Ovary (tissue), 9 donors: Measurements from ENCODE around the gene PHOSPHO2. TPM values are rescaled to one million over a fixed set of nuclear protein-coding genes. Genes with fewer than 3 reads are reported as not detected.

ENCODE experiments used
- DNase-seq, 5 donors: peaks; one replicate each; pipeline ENCODE4 v3.0.0-alpha.2; 2019 to 2020
- H3K27ac ChIP-seq, 2 donors: fragments of 200-600 bp; one replicate each; pipeline versions ENCODE4 v1.5.1 to v1.8.0; 2019 to 2022
- H3K27me3 ChIP-seq: fragments of 200-600 bp; one replicate; pipeline ENCODE4 v1.8.0; 2022
- H3K36me3 ChIP-seq: fragments of 200-600 bp; sonication (generic); one replicate; pipeline ENCODE4 v1.5.1; 2019
- H3K4me1 ChIP-seq: one replicate; pipeline ENCODE4 v1.8.1; 2013; ENCODE audit warnings: mild to moderate bottlenecking, moderate library complexity; ENCODE audit not compliant: insufficient read depth
- H3K4me3 ChIP-seq: fragments of 200-600 bp; sonication (generic); one replicate; pipeline ENCODE4 v1.5.1; 2017
- H3K9me3 ChIP-seq, 2 donors: fragments of 200-600 bp in 1 of 2; sonication (generic) in 1 of 2; one replicate each; pipeline versions ENCODE4 v1.5.1 to v1.8.1; 2013 to 2019; ENCODE audit warnings: mild to moderate bottlenecking in 1 of 2, moderate library complexity in 1 of 2
- EP300 ChIP-seq: sonication (generic); formaldehyde crosslinking; IDR thresholded peaks from one replicate; pipeline ENCODE4 v1.6.1; 2017; ENCODE audit warnings: antibody characterized with exemption
- POLR2A ChIP-seq: fragments of 450-650 bp; IDR thresholded peaks from one replicate; pipeline ENCODE4 v1.6.1; 2017; ENCODE audit warnings: antibody characterized with exemption, mild to moderate bottlenecking, moderate library complexity
- WGBS, 3 donors: extraction: QIAGEN DNeasy Blood & Tissue Kit in 1 of 3; methylation state at CpG; one replicate each; pipeline versions ENCODE4 v1.1.5 to v1.1.7; 2013 to 2017; 5-methylcytosine and 5-hydroxymethylcytosine counted together
- intact Hi-C, 4 donors: fragments of 100-400 bp; cut with DNase I; formaldehyde crosslinking; loops; one replicate each; pipeline versions ENCODE4 v1.11.0 to v1.15.1; 2022 to 2023
- polyA plus RNA-seq, 2 donors: library from polyadenylated mRNA; stranded (reverse); fragments of 200-250 nt in 1 of 2; fragments of 350-450 nt in 1 of 2; fragmentation: Illumina TruSeq in 1 of 2; extraction: RNeasy Lipid Tissue Mini Kit (QIAGEN cat#74804) in 1 of 2; gene quantifications; one replicate each; pipeline ENCODE4 v1.2.3, GENCODE V29; 2013 to 2014
- total RNA-seq, 7 donors: library from RNA; depleted of rRNA in 2 of 7; stranded (reverse); fragments of >200 nt in 2 of 7; fragmentation: NEBNext Ultra II Directional in 3 of 7; extraction: Animal tissue kit (Norgen Biotek cat#: 25700) in 3 of 7; gene quantifications; one replicate each; pipeline versions ENCODE4 v1.1.0 to v1.2.4, GENCODE V29; 2016 to 2023
- TF ChIP-seq, protein P1 (sequence below), 3 donors: fragments of 450-650 bp in 2 of 3; fragments of 200-600 bp in 1 of 3; IDR thresholded peaks; one replicate each; pipeline versions ENCODE4 v1.5.1 to v1.8.0; 2016 to 2022; ENCODE audit warnings: antibody characterized with exemption in 3 of 3, mild to moderate bottlenecking in 1 of 3
- donor health status: DM: no; HTN: no; CAD: no; lungs with moderate emphysema.
- donor health status: DM: no; HTN: no; CAD: no.
- donor health status: Bipolar disorder and iron deficiency.
- donor health status: DM: yes; HTN: yes; CAD: no.
- donor health status: DM: no; HTN: no; CAD: no.
- donor health status: DM: yes; HTN: yes; CAD: no.

PHOSPHO2 gene
- total and polyA plus RNA-seq, 9 donors, result 2.4 to 7.9 (median 5.8) TPM

GRCh38 chr2:169713331-169713730 is 19.1 kb downstream of the PHOSPHO2 start:
- no peaks in the 10 kb centered on the region for H3K9me3 ChIP-seq
- WGBS, 3 donors, result 97 to 100% (median 97%) methylated on average over 3 of the region's 3 CpGs

GRCh38 chr2:169714699-169715098 is 20.4 kb downstream of the PHOSPHO2 start:
- TF ChIP-seq, protein P1, sequence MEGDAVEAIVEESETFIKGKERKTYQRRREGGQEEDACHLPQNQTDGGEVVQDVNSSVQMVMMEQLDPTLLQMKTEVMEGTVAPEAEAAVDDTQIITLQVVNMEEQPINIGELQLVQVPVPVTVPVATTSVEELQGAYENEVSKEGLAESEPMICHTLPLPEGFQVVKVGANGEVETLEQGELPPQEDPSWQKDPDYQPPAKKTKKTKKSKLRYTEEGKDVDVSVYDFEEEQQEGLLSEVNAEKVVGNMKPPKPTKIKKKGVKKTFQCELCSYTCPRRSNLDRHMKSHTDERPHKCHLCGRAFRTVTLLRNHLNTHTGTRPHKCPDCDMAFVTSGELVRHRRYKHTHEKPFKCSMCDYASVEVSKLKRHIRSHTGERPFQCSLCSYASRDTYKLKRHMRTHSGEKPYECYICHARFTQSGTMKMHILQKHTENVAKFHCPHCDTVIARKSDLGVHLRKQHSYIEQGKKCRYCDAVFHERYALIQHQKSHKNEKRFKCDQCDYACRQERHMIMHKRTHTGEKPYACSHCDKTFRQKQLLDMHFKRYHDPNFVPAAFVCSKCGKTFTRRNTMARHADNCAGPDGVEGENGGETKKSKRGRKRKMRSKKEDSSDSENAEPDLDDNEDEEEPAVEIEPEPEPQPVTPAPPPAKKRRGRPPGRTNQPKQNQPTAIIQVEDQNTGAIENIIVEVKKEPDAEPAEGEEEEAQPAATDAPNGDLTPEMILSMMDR (IDR thresholded peaks at IDR 0.05), result no peak
- TF ChIP-seq EP300 (no peak), POLR2A (no peak)
- WGBS, 3 donors, result 88 to 95% (median 93%) methylated on average over 6 of the region's 6 CpGs

More at GRCh38 chr2:169713331-169713730, 19.1 kb downstream of the PHOSPHO2 start:
- no peak overlapping the region for H3K27ac ChIP-seq
- no peak for DNase-seq
- no peaks in the 10 kb centered on the region for H3K36me3 ChIP-seq
- no peak for TF ChIP-seq EP300
- TF ChIP-seq POLR2A, result no peak
- no peaks in the 10 kb centered on the region for H3K27me3 ChIP-seq
- H3K4me1 ChIP-seq, result peaks cover 11% of the 10 kb centered on the region
- intact Hi-C loops, result no loop called here
- H3K4me3 ChIP-seq, result no peak overlapping the region

DNA sequence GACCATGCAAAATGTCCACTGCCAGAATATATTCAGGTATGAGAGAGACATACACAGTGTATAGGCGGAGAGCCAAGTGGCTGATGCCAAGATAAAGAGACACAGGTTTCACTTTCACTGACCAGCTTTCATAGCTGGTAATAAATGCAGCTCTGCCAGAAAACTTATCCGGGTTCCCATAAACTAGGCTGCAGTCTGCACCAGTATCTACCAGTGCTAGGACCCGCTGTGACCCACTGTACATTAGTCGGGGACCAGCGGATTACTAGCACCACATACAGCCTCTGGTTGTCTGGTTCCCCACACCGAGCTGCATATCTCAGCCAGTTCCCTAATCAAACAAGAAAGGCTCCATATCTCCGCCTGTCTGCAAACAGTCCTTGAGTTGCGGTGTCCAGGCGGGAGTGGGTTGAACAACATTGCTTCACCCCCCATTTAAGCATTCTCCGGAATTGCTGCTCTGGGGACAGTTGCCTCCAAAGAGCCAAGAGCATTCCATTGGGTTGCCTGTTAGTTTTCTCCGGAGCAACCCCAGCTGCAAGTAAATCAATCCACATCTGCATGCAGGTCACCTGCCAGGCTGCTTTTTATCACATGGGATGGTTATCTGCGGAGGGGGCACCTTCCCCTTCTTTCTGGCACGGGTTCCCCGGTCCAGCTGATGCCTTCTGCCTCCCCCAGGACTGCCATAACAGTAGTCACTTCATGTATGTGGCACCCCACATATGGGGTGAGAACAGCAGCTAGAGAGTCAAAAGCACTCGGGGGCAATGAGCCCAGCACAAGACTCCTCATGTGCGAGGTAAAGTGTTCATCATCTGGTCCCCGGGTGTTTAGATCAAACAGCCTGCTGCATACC is 21.3 kb downstream of the PHOSPHO2 start:
- TF ChIP-seq, protein P1 (IDR thresholded peaks at IDR 0.05), result no peak
- TF ChIP-seq POLR2A (no peak), EP300 (no peak)
- intact Hi-C loops, result no loop called here
- peak overlapping the region; percentile 18 for H3K4me3 ChIP-seq
- no peak overlapping the region for H3K27ac ChIP-seq
- 2 to 10% (median 9%) methylated on average over 17 of the region's 17 CpGs for WGBS, 3 donors
- no peaks in the 10 kb centered on the region for H3K9me3 ChIP-seq
- H3K27me3 ChIP-seq, result no peaks in the 10 kb centered on the region
- H3K36me3 ChIP-seq, result no peaks in the 10 kb centered on the region
- DNase-seq, result no peak
- peaks cover 11% of the 10 kb centered on the region for H3K4me1 ChIP-seq

More at GRCh38 chr2:169714699-169715098, 20.4 kb downstream of the PHOSPHO2 start:
- no peak overlapping the region for H3K4me3 ChIP-seq
- peaks cover 11% of the 10 kb centered on the region for H3K4me1 ChIP-seq
- H3K27ac ChIP-seq, result no peak overlapping the region
- intact Hi-C loops, result no loop called here
- no peaks in the 10 kb centered on the region for H3K9me3 ChIP-seq
- H3K27me3 ChIP-seq, result no peaks in the 10 kb centered on the region
- DNase-seq, result no peak
- H3K36me3 ChIP-seq, result no peaks in the 10 kb centered on the region

DNA sequence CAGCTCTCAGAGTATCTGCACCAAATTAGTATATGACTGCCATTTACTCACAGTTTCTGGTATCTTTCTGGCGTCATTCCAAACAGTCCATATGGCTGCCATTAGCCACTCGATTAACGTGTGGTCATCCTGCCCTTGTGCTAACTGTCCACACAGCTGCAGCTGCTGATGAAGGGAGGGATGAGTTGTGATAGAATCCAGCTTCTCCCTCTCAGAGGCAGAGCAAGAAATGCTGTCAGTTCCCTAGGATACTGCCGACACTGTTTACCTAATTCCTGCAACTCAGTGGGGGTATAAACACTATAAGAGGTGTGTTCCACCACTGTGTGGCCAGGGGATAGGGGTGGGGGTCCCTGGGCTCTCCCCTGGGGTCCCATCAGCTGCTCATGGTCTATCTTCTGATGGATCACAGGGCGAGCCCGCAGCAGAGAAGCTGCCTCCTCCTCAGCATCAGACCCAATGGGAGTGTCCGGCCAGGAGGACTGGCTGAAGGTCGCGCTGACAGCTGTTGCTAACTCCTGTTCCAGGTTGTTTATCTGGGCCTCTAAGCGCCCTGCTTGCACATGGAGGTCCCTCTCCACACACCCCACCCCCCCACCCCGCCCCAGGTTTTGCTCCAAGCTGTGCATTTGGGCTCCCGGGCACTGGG is 22.1 kb downstream of the PHOSPHO2 start:
- 5 to 13% (median 9%) methylated on average over 10 to 12 of the region's 12 CpGs for WGBS, 3 donors
- TF ChIP-seq POLR2A, result no peak
- TF ChIP-seq EP300, result no peak
- TF ChIP-seq, protein P1 (IDR thresholded peaks at IDR 0.05), result no peak
- peak in 2 of 5 donors; percentile 48 to 51 for DNase-seq
- intact Hi-C loops, result no loop called here
- H3K9me3 ChIP-seq, result no peaks in the 10 kb centered on the region
- peak overlapping the region; percentile 38 to 42 for H3K27ac ChIP-seq
- H3K27me3 ChIP-seq, result no peaks in the 10 kb centered on the region
- H3K4me3 ChIP-seq, result no peak overlapping the region
- H3K4me1 ChIP-seq, result peaks cover 11% of the 10 kb centered on the region
- H3K36me3 ChIP-seq, result no peaks in the 10 kb centered on the region
